GM12892 (cell line): Measurements from ENCODE around the gene AEN.

ENCODE experiments used
- POLR2A ChIP-seq: IDR thresholded peaks from 2 replicates; pipeline ENCODE4 v1.6.1; 2011; ENCODE audit warnings: low read depth, low read length, control low read depth
- TAF1 ChIP-seq: IDR thresholded peaks from 2 replicates; pipeline ENCODE4 v1.6.1; 2011; ENCODE audit warnings: low read depth, mild to moderate bottlenecking, control low read depth, low read length, borderline replicate concordance

DNA sequence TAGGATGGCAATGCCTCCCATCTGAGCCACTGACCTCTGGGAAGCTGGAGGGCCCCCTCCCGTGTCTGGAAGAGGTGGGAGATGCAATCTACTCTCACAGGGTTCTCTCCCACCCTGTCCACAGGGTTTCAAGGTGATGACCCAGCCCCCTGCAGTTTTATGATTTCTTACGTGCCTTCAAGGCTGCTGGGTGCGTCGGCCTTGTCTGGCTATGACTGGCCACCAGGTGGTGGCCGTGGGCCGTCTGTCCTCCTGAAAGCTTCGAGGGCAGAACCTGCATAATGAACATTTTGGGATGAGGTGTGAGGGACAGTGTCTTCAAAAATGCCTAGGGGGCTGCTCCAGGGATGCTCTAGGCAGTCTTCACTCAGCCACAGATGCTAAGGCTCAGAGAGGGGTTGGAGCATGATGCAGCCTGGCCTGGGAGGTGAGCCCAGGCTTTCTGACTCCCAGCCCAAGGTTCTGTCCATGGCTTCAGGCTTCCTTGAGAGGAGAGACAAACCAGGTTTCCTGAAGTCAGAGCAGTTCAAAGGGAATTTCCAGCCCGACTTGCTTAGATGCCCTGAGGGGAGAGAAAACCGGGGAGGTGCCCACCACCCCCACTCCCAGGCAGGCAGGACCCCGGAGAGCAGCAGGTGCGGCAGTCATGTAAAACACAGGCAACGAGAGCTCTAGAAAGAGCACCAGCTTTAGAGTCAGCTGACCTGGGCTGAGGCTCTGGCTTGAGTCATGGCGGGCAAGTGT lies 36.4 kb downstream of the AEN start:
- TF ChIP-seq POLR2A: no peak
- no peak for TF ChIP-seq TAF1
